Ectodermal cell (in vitro differentiated cells): ENCODE measurements around the gene DMD.

Experiments
- H3K27ac ChIP-seq: 2 replicates; pipeline ENCODE4 v1.7.0; 2013; ENCODE audit warnings: mild to moderate bottlenecking, low read depth, low read length; ENCODE audit not compliant: insufficient read depth, poor library complexity, severe bottlenecking
- H3K27me3 ChIP-seq: 2 replicates; pipeline ENCODE4 v1.7.0; 2013; ENCODE audit warnings: mild to moderate bottlenecking, low read length; ENCODE audit not compliant: insufficient read depth, control insufficient read depth, poor library complexity, severe bottlenecking
- H3K36me3 ChIP-seq: one replicate; pipeline ENCODE4 v1.7.0; 2013; ENCODE audit warnings: low read length; ENCODE audit not compliant: control insufficient read depth, insufficient read depth
- H3K4me1 ChIP-seq: one replicate; pipeline ENCODE4 v1.7.0; 2013; ENCODE audit warnings: low read length; ENCODE audit not compliant: control insufficient read depth, insufficient read depth
- H3K4me3 ChIP-seq: 2 replicates; pipeline ENCODE4 v1.7.0; 2013; ENCODE audit warnings: low read depth, low read length, control low read depth; ENCODE audit not compliant: insufficient read depth
- H3K9me3 ChIP-seq: 2 replicates; pipeline ENCODE4 v1.7.0; 2013; ENCODE audit warnings: mild to moderate bottlenecking, low read length, moderate library complexity; ENCODE audit not compliant: control insufficient read depth
- WGBS, 2 experiments: methylation state at CpG; one replicate each; pipeline ENCODE4 v1.1.7; 2013; ENCODE audit warnings: missing lambda C conversion rate in 2 of 2; 5-methylcytosine and 5-hydroxymethylcytosine counted together

The DMD gene

GRCh38 chrX:31112226-31112999 is 2098.9 kb downstream of the DMD start:
- Histone ChIP-seq H3K36me3 (no peaks in the 10 kb centered on the region), H3K9me3 (no peaks in the 10 kb centered on the region), H3K4me3 (no peak overlapping the region), H3K4me1 (no peaks in the 10 kb centered on the region), H3K27ac (no peak overlapping the region), H3K27me3 (no peaks in the 10 kb centered on the region)
- WGBS, 2 experiments, result 90 to 92% methylated on average over 4 to 5 of the region's 5 CpGs

- no peak overlapping the region for H3K27ac ChIP-seq
- H3K27me3 ChIP-seq, result no peaks in the 10 kb centered on the region
- H3K9me3 ChIP-seq, result no peaks in the 10 kb centered on the region
- WGBS, 2 experiments, result 90 to 97% methylated on average over 5 to 6 of the region's 6 CpGs
- H3K4me3 ChIP-seq, result no peak overlapping the region
- H3K36me3 ChIP-seq, result no peaks in the 10 kb centered on the region
- no peaks in the 10 kb centered on the region for H3K4me1 ChIP-seq
Observed at GRCh38 chrX:31110657-31111056, 2100.7 kb downstream of the DMD start.

- Histone ChIP-seq H3K27ac (no peak overlapping the region), H3K4me1 (no peaks in the 10 kb centered on the region), H3K9me3 (no peaks in the 10 kb centered on the region), H3K36me3 (no peaks in the 10 kb centered on the region), H3K4me3 (no peak overlapping the region), H3K27me3 (no peaks in the 10 kb centered on the region)
- 81% methylated on average over 2 of the region's 2 CpGs; no CpG with 5 or more reads in 1 of the 2 experiments for WGBS, 2 experiments
Observed at GRCh38 chrX:31099536-31100090, 2111.7 kb downstream of the DMD start.

GRCh38 chrX:31098079-31098478 is 2113.3 kb downstream of the DMD start:
- no peaks in the 10 kb centered on the region for H3K4me1 ChIP-seq
- no peaks in the 10 kb centered on the region for H3K36me3 ChIP-seq
- no peak overlapping the region for H3K27ac ChIP-seq
- H3K27me3 ChIP-seq, result no peaks in the 10 kb centered on the region
- H3K9me3 ChIP-seq, result no peaks in the 10 kb centered on the region
- 100% methylated on average over 2 of the region's 3 CpGs; no CpG with 5 or more reads in 1 of the 2 experiments for WGBS, 2 experiments
- no peak overlapping the region for H3K4me3 ChIP-seq

GRCh38 chrX:31093639-31093975 is 2117.7 kb downstream of the DMD start:
- Histone ChIP-seq H3K36me3 (no peaks in the 10 kb centered on the region), H3K4me3 (no peak overlapping the region), H3K9me3 (no peaks in the 10 kb centered on the region), H3K27me3 (no peaks in the 10 kb centered on the region), H3K4me1 (no peaks in the 10 kb centered on the region), H3K27ac (no peak overlapping the region)
- WGBS, 2 experiments, result 90 to 92% methylated on average over 4 of the region's 4 CpGs

GRCh38 chrX:31092970-31093638 is 2118.2 kb downstream of the DMD start:
- no peak overlapping the region for H3K27ac ChIP-seq
- no peak overlapping the region for H3K4me3 ChIP-seq
- no peaks in the 10 kb centered on the region for H3K4me1 ChIP-seq
- no peaks in the 10 kb centered on the region for H3K27me3 ChIP-seq
- no peaks in the 10 kb centered on the region for H3K9me3 ChIP-seq
- 82 to 90% methylated on average over 2 to 3 of the region's 3 CpGs for WGBS, 2 experiments
- no peaks in the 10 kb centered on the region for H3K36me3 ChIP-seq

GRCh38 chrX:31092476-31092875 is 2118.9 kb downstream of the DMD start:
- Histone ChIP-seq H3K36me3 (no peaks in the 10 kb centered on the region), H3K9me3 (no peaks in the 10 kb centered on the region), H3K4me1 (no peaks in the 10 kb centered on the region), H3K27ac (no peak overlapping the region), H3K27me3 (no peaks in the 10 kb centered on the region), H3K4me3 (no peak overlapping the region)
- 92 to 100% methylated on average over 1 to 2 of the region's 3 CpGs for WGBS, 2 experiments

- H3K27ac ChIP-seq, result no peak overlapping the region
- H3K4me1 ChIP-seq, result no peaks in the 10 kb centered on the region
- 100% methylated on average over 1 of the region's 1 CpG for WGBS, 2 experiments
- H3K4me3 ChIP-seq, result no peak overlapping the region
- H3K9me3 ChIP-seq, result no peaks in the 10 kb centered on the region
- no peaks in the 10 kb centered on the region for H3K36me3 ChIP-seq
- H3K27me3 ChIP-seq, result no peaks in the 10 kb centered on the region
Observed at GRCh38 chrX:31091819-31092218, 2119.5 kb downstream of the DMD start.

GRCh38 chrX:31074522-31074921 is 2136.8 kb downstream of the DMD start:
- Histone ChIP-seq H3K27ac (no peak overlapping the region), H3K4me3 (no peak overlapping the region), H3K9me3 (no peaks in the 10 kb centered on the region), H3K36me3 (no peaks in the 10 kb centered on the region), H3K4me1 (no peaks in the 10 kb centered on the region), H3K27me3 (no peaks in the 10 kb centered on the region)
- WGBS, 2 experiments, result 80 to 83% methylated on average over 1 of the region's 2 CpGs

GRCh38 chrX:31071725-31072124 is 2139.6 kb downstream of the DMD start, which contains the start of gene FTHL17:
Gene FTHL17, minus strand, starts transcription at chrX:31072041. Its CDS starts 88 bp downstream, at chrX:31071953.
- no peak within 1 kb of the TSS for H3K4me3 ChIP-seq
- no peaks in the 10 kb centered on the region for H3K4me1 ChIP-seq
- H3K36me3 ChIP-seq, result no peaks in the 10 kb centered on the region
- 96% methylated on average over 27 to 33 of the region's 33 CpGs for WGBS, 2 experiments
- no peak within 1 kb of the TSS for H3K27ac ChIP-seq
- no peaks in the 10 kb centered on the region for H3K9me3 ChIP-seq
- no peaks in the 10 kb centered on the region for H3K27me3 ChIP-seq
